Muscle of arm (tissue), 12 donors: ENCODE data around the gene POU2F1. TPM values are rescaled to one million over a fixed set of nuclear protein-coding genes. Genes with fewer than 3 reads are reported as not detected.

Experiments
- DNase-seq: peaks from one replicate; pipeline ENCODE4 v3.0.0-alpha.2; 2013
- polyA plus RNA-seq, 12 donors: library from polyadenylated mRNA; unstranded; fragments of 120-200 nt; gene quantifications; one replicate each; pipeline ENCODE4 v1.2.1, GENCODE V29; 2013; ENCODE audit not compliant: insufficient read length in 12 of 12

The POU2F1 gene
- polyA plus RNA-seq, 12 donors: 5.3 to 38.4 (median 7.4) TPM

GRCh38 chr1:167442142-167442848 is 221.6 kb downstream of the POU2F1 start:
- peak; percentile 66 for DNase-seq

DNA sequence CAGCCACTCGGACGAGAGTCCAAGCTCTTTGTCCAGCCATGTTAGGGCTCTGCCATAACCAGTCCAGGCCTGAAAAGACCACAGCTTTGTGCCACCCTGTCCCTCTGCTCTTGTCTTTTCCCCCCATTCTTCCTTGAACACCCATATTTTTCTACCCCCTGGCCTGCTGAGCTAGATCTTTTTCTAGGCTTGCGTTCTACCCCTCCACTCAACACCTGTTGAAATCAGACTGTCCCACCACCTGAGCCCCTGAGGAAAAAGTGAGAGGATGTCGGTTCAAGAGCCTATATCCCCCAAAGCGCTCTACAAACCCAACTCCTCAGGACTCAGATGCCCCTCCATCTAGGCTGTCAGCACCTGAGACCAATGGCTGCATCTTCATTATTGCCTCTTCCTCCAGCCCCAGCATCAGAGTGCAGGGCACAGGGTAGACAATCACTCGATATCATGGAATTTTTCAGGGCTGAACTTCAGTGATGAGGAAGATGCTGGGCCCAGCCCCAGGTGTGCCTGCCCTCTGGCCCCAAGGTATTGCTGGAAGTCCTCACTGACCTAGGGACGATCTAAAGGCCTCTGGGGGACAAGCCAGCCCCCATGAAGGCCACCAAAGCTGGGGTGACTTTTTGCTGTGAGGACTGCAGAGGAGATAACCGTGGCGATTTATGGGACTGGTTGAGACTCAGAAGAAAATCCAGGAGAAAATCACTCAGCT is 222.3 kb downstream of the POU2F1 start:
- DNase-seq: no peak

DNA sequence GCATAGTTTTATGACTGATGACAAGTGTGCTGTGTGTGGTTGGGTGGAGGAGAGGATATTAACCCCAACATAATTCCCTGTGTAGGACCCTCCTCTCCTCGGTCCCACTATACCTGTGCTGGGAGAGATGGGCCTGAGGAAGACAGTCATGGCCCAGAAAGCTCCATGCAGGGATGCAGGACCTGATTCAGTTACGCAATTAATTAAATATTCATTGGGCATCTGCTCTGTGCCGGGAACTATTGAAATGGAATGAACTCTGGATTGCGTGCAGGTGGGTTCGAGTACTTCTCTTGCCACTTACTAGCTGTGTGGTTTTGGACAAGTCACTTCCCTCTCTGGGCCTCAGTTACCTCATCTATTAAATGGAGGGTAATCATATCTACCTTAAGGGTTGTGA is 223.1 kb downstream of the POU2F1 start:
- DNase-seq: no peak

DNA sequence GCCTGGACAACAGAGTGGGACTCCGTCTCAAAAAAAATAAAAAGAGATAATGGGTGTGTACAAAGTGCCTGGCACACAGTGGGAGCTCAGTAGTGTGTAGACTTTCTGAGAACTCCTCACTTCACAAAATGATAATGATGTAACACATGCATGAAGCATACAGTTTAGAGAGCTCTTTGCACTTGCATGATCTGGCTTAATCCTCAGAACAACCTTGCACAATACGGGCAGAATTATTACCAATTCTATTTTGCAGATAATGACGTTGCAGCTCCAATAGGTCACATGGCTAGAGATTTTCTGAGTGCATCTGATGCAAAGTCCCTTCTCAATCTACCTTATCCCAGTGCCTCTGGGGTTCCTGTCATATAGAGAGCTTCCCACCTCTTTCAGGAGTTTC is 226.3 kb downstream of the POU2F1 start:
- DNase-seq: no peak

- no peak for DNase-seq
Measured at GRCh38 chr1:167447521-167448136, 226.9 kb downstream of the POU2F1 start.

- no peak for DNase-seq
Measured at GRCh38 chr1:167450843-167451242, 230.2 kb downstream of the POU2F1 start.

DNA sequence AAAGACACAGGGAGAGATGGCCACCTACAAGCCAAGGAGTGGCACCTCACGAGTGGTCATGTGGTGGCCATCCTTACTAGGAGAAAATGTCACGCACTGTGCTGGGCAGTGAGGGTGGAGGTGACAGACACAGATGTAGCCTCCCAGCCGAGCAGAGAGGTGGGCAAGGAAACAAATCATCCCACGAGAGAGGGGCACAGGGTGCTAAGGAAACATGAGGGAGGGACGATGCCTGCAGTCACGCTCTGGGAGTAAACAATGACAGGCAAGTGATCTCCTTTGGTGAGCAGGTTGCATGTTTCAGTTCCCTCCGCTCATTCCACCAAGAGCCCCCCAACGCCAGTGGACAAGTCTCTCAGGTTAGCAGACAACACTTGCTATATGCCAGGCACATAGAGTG is 231.8 kb downstream of the POU2F1 start:
- DNase-seq: no peak

- no peak for DNase-seq
Measured at GRCh38 chr1:167453123-167453522, 232.4 kb downstream of the POU2F1 start.

GRCh38 chr1:167454304-167454893 is 233.7 kb downstream of the POU2F1 start:
- DNase-seq: no peak

DNA sequence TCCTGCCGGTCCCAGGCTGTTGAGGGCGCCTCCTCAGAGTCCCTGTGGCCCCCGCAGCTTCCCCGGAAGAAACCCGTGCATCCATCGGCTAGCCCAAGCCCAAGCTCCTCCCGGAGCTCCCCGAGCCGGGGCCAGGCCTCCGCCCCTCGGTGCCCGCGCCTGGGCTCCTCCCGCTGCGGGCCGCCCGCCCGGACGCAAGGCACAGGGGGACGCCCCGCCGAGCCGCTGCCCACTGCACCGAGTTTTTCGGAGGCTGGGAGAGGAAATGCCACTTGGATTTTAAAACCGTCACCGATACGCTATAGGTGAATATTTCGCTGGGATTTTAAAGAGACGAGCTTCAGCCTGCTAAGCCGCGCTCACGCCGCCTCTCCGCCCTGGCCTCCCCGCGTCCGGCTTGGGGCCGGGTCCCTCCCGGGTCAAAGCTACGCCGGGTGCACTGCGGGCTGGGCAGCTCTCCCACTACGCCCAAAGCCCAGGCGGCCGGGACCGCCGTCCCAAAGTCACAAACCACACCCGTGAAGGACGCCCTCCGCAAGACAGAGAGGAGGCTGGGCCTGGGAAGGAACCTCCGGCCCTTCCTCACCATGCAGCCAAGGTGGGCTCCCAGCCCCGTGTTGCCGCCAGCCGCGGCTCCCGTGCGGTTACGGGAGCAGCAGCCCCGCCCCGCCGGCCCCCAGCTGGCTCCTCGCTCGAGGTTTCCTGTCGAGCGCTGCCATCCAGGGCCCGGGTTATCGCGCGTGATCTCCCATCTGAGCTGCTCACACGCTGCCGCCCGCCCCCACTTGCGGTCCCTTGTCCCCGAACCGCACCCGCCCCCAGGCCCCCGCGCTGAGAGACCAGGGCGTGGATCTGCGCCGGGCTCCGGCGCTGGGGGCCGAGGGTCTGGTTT is 234.5 kb downstream of the POU2F1 start:
- DNase-seq: peak; percentile 37

DNA sequence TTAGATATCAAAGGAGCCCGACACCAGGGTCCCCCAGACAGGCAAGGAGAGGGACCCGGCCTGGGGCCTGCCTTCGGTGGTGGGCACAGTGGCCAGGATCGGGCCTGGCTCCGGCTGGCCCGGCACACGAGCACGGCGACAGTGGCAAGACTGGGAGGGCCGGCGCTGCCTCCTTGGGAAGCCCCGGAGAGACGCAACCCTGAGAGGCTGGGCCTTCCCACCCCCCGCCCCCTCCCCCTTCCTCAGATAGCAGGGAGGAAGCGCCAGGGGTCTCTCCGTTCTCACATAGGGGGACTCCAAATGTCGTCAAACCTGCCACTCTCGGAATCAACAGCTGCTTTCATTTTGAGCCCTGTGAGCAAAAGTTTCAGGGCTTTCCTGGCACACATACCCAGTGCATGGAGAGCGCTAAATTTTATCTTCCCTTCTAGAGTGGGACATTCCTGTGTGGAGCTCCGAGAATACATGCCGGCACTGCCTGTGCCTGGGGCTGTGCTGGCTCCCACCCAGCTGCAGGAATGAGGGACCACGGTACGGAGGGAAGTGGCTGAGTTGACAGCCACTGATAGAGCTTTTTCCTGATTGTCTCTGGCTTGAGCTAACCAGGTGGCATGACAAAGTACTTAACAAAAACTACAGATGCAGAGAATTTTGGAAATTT is 235.2 kb downstream of the POU2F1 start:
- peak; percentile 19 for DNase-seq

DNA sequence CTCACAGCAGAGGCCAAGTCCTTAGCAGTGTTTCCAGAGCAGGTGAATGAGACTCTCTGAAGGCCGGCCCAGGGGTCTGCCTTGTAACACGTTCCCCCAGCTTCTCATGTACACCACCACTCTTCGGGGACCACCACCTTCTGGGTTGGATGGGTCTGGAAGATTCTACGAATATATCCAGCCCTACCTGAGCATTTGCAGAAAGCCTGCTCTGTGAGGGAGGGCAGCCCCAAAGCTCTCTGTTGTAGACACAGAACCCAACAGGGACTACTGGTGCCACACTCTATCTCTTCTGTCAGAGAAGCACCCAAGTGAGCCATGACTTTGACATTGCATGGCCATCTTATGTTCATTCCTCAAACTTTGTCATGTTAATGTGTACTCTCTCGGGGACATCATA is 235.8 kb downstream of the POU2F1 start:
- DNase-seq: no peak

- no peak for DNase-seq
Measured at GRCh38 chr1:167456926-167457325, 236.2 kb downstream of the POU2F1 start.

GRCh38 chr1:167457936-167458584 is 237.4 kb downstream of the POU2F1 start:
- DNase-seq: no peak

GRCh38 chr1:167460836-167461235 is 240.2 kb downstream of the POU2F1 start:
- DNase-seq: no peak

DNA sequence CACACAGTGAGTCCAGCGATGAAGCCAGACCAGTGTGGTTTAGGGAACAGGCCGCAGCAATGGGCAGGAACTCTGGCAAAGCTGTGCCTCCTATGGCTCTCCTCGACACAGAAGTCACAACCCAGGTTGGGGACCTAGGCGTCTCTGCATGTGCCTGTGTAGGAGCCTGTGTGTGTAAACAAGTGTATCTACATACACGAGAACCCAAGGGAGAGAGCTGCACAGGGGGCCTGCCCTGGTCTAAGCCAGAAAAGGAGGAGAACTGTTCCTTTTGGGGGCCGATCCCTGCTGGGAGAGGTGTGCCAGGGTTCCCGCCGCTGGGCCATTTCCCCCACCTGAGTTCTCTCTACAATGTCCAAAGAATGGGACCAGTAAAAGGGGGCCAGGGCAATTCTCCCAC is 241.7 kb downstream of the POU2F1 start:
- DNase-seq: no peak

- no peak for DNase-seq
Measured at GRCh38 chr1:167463080-167463479, 242.4 kb downstream of the POU2F1 start.

DNA sequence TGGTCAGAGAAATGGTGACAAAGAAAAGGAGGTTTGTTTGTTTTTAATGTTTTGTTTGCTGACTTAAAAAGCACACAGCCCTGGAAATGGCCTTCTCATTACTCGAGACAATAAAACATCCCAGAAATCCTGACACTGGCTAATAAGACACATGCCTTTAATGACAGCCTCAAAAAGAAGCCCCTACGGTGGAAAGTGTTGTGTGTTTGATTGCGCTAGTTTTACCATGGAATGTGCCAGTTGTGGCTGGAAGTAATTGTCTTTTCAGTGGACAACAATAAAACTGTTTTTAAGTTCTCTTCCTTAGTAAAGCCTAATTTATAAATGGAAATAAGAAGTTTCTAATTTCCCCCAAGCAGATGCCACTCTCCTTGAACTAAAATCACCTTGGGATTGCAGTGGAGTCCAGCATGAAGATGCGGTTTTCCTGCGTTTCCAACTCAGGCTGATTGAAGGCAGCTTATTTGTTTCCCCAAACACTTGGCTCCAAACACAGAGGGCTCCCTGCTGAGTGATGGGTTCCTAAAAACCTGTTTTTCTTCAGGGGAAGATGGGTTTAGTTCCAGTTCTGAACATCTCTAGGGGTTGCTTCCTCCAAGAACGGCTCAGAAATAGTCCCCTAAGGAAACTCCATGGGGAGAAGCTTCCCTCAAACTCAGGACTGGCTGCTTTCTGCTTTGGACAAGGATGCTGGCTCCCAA is 243.3 kb downstream of the POU2F1 start:
- no peak for DNase-seq

DNA sequence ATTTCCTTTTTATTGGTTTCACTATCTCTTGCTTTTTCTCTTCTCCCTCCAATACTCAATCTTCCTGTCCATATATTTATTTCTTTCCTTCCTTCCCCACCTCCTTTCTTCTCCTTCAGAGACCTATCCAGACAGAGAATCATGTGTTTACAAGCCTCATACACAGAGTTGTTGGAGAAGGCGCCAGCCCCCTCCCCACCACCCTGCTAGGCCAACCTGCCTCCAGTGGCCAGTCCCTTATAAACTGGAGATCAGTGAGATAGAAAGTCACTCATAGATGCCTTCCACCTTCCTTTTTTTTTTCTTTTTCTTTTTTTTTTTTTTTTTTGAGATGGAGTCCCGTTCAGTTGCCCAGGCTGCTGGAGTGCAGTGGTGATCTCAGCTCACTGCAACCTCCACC is 244.3 kb downstream of the POU2F1 start:
- DNase-seq: no peak

GRCh38 chr1:167465743-167466142 is 245.1 kb downstream of the POU2F1 start:
- no peak for DNase-seq
